Upper lobe of right lung (tissue), 1 donor: ENCODE data around the gene GLB1L3. TPM values are rescaled to one million over a fixed set of nuclear protein-coding genes. Genes with fewer than 3 reads are reported as not detected.

Source experiments
- ATAC-seq: fragments of 200-7000 bp; cut with Tn5 transposase; one replicate; pipeline ENCODE4 v1.9.1; 2020; ENCODE audit warnings: mild to moderate bottlenecking, moderate library complexity
- DNase-seq: peaks from one replicate; pipeline ENCODE4 v3.0.0-alpha.2; 2020
- H3K27ac ChIP-seq: fragments of 200-600 bp; one replicate; pipeline ENCODE4 v1.8.0; 2022
- H3K27me3 ChIP-seq: fragments of 200-600 bp; one replicate; pipeline ENCODE4 v1.8.0; 2022; ENCODE audit warnings: mild to moderate bottlenecking
- H3K36me3 ChIP-seq: fragments of 200-600 bp; one replicate; pipeline ENCODE4 v1.8.0; 2022
- H3K4me1 ChIP-seq: fragments of 200-600 bp; one replicate; pipeline ENCODE4 v1.8.0; 2022
- H3K4me3 ChIP-seq: fragments of 200-600 bp; one replicate; pipeline ENCODE4 v1.8.0; 2022; ENCODE audit warnings: mild to moderate bottlenecking
- H3K9me3 ChIP-seq: fragments of 200-600 bp; one replicate; pipeline ENCODE4 v1.8.0; 2022
- intact Hi-C: fragments of 100-400 bp; cut with DNase I; formaldehyde crosslinking; loops from one replicate; pipeline ENCODE4 v1.11.0; 2022
- total RNA-seq: library from RNA; stranded (reverse); fragmentation: NEBNext Ultra II Directional; extraction: Animal tissue kit (Norgen Biotek cat#: 25700); gene quantifications from one replicate; pipeline ENCODE4 v1.2.1, GENCODE V29; 2021
- TF ChIP-seq, protein P1 (sequence below): fragments of 200-600 bp; IDR thresholded peaks from one replicate; pipeline ENCODE4 v1.8.0; 2022; ENCODE audit warnings: antibody characterized with exemption
- donor health status: DM: no; HTN: yes; CAD: no; lungs with severe emphysema.

Gene GLB1L3
- total RNA-seq, 1 donor from 2014 or later = 0.43 TPM

DNA sequence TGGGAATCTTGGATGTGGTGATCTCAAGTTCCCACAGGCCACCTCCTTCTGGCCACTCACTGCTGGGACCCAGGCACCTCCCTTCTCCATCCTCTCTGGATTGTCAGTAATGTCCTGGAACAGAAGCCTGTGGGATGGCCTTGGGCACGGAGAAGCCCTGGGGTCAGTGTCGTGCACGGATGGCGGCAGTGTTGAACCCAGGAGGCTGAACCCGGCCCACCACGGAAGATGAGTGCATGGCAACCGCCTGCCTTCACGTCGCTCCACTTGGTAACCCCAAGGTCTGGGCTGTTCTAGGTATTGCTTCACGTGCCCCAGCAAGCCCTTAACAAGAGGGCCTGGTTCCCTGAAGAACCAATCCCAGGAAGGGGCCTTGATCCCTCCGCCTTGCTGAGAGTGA, 30.1 kb upstream of the GLB1L3 start:
- Histone ChIP-seq H3K36me3 (peaks cover 96% of the 10 kb centered on the region), H3K27me3 (no peaks in the 10 kb centered on the region), H3K9me3 (no peaks in the 10 kb centered on the region), H3K4me3 (no peak overlapping the region), H3K27ac (no peak overlapping the region), H3K4me1 (peaks cover under 1% of the 10 kb centered on the region)
- no peak for ATAC-seq
- intact Hi-C loops = no loop called here
- TF ChIP-seq, protein P1, sequence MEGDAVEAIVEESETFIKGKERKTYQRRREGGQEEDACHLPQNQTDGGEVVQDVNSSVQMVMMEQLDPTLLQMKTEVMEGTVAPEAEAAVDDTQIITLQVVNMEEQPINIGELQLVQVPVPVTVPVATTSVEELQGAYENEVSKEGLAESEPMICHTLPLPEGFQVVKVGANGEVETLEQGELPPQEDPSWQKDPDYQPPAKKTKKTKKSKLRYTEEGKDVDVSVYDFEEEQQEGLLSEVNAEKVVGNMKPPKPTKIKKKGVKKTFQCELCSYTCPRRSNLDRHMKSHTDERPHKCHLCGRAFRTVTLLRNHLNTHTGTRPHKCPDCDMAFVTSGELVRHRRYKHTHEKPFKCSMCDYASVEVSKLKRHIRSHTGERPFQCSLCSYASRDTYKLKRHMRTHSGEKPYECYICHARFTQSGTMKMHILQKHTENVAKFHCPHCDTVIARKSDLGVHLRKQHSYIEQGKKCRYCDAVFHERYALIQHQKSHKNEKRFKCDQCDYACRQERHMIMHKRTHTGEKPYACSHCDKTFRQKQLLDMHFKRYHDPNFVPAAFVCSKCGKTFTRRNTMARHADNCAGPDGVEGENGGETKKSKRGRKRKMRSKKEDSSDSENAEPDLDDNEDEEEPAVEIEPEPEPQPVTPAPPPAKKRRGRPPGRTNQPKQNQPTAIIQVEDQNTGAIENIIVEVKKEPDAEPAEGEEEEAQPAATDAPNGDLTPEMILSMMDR = no peak
- DNase-seq = no peak

DNA sequence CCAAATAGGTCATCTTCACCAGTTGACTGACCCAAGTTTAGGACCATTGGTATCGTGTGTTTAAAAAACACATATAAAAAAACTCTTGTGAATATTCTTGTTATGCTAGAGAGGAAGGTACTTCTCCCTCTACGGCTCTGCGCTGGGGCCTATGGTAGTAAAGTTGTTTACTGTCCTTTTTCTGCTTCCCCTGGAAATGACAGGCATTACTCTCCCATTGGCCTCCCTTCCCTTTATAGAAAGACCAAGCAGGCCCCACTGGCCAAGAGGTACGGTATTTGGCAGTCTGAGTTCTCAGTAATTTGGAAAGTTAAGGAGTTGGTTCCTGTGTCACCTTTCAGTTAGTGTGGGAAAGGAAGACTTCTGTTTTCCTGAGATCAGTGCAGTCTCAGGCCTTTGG, 29.5 kb upstream of the GLB1L3 start:
- Histone ChIP-seq H3K4me3 (no peak overlapping the region), H3K4me1 (peaks cover 6% of the 10 kb centered on the region), H3K27me3 (no peaks in the 10 kb centered on the region), H3K27ac (no peak overlapping the region), H3K9me3 (no peaks in the 10 kb centered on the region), H3K36me3 (peaks cover 95% of the 10 kb centered on the region)
- intact Hi-C loops = no loop called here
- ATAC-seq = no peak
- TF ChIP-seq, protein P1 = no peak
- no peak for DNase-seq

DNA sequence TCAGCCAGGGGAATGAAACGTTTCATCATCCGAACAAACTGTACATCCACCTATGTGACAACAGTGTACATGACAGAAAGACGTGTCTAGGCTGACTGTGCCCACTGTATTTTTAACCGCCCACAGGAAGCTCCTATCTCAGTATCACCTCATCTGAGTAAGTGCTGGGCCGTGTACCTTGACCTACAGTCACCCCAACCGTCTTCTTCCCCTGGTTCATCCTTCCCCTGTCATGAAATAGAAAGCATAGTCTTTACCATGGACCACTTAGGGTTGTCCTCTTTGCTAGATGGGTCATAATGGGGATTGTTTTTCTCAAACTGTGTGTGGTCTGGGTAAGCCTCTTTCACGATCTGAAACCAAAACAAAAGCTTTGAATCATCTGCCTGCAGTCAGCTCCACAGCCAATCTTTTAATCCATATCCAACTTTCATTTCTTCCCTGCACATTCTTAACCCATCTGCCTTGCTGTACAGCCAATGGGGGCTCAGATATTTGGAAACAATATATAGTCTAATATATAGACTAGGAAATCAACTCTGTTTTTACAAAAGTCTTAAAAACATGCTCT, 27.2 kb upstream of the GLB1L3 start:
- Histone ChIP-seq H3K9me3 (no peaks in the 10 kb centered on the region), H3K27ac (no peak overlapping the region), H3K4me1 (peaks cover 16% of the 10 kb centered on the region), H3K27me3 (no peaks in the 10 kb centered on the region), H3K36me3 (peaks cover 75% of the 10 kb centered on the region), H3K4me3 (no peak overlapping the region)
- DNase-seq (no peak), ATAC-seq (no peak)
- TF ChIP-seq, protein P1 = no peak
- intact Hi-C loops = no loop called here

DNA sequence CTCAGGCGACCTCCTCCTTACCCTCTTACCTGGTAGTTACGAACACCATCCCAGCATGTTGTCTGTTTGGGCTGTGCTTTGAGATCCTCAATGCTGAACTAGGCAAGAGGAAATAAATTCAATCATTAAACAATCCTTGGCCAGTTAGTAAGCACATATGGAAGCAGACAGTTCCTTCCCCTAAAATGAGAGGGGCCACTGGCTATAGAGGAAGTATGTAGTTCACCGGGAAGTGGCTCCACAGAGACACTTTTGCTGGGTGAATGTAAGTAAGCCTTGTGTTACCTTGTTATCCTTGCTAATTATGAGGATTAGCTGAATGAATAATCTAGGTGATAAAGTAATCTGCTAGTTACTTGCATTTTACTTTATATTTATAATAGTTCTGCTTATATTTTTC, 25.9 kb upstream of the GLB1L3 start:
- H3K9me3 ChIP-seq = no peaks in the 10 kb centered on the region
- ATAC-seq (no peak), DNase-seq (no peak)
- peaks cover 63% of the 10 kb centered on the region for H3K36me3 ChIP-seq
- H3K27ac ChIP-seq = no peak overlapping the region
- H3K4me3 ChIP-seq = no peak overlapping the region
- no peaks in the 10 kb centered on the region for H3K27me3 ChIP-seq
- peaks cover 25% of the 10 kb centered on the region for H3K4me1 ChIP-seq
- intact Hi-C loops = no loop called here
- TF ChIP-seq, protein P1 = no peak

DNA sequence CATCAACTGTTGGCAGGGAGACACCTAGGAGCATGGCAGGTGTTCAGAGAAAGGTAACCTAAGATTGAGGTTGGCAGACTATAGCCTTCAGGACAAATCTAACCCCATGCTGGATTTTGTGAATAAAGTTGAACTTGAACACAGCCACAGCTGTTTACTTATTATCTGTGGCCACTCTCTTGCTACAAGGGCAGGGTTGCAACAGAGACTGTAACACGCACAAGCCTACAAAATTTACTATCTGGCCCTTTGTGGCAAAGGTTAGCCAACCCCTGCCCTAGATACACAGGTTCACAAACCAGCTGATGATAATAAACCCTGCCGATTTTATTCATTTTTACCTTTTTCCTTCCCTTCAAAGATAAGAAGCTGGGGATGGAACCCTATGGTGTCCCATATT, 25.5 kb upstream of the GLB1L3 start:
- DNase-seq = no peak
- no peak for ATAC-seq
- H3K4me3 ChIP-seq = no peak overlapping the region
- H3K4me1 ChIP-seq = peaks cover 27% of the 10 kb centered on the region
- H3K27me3 ChIP-seq = no peaks in the 10 kb centered on the region
- no peak overlapping the region for H3K27ac ChIP-seq
- H3K36me3 ChIP-seq = peaks cover 58% of the 10 kb centered on the region
- TF ChIP-seq, protein P1 = no peak
- intact Hi-C loops = no loop called here
- no peaks in the 10 kb centered on the region for H3K9me3 ChIP-seq
